Stimulated activated CD4-positive, alpha-beta T cell treated with anti-CD3 and anti-CD28 coated beads, Interleukin-1b, Interleukin-23, amount 100 ng/mL, for 24 hours (primary cell): ENCODE measurements around the gene SGO2.
"Not testable (repeated sequence)": the region's sequence is repeated elsewhere in the genome, so short reads cannot be mapped to it uniquely, and the experiment has no call there.

Experiments used
- DNase-seq, 4 experiments: peaks; one replicate each; pipeline ENCODE4 v3.0.0-alpha.2; 2020; ENCODE audit warnings: low read depth in 4 of 4, low spot score in 1 of 4

SGO2 gene

DNA sequence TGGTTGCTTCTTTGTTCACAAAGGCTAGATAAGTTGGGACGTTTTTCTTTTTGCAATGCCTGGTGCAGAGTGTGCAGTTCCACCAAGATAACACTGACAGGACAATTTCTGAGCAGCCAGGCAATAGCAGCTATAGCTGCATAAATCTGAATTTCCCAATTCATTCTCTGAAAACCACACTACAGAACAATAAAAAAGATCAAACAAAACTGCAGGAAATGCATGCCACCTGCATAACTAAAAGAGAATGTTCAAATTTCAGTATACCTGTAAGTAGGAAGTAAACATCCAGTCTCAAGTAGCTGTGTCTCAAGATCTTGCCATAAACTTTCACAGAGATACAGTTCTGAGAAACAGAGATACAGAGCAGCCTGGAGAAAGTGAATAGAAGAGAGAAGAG is 10.9 kb upstream of the SGO2 start:
- no peak for DNase-seq

DNA sequence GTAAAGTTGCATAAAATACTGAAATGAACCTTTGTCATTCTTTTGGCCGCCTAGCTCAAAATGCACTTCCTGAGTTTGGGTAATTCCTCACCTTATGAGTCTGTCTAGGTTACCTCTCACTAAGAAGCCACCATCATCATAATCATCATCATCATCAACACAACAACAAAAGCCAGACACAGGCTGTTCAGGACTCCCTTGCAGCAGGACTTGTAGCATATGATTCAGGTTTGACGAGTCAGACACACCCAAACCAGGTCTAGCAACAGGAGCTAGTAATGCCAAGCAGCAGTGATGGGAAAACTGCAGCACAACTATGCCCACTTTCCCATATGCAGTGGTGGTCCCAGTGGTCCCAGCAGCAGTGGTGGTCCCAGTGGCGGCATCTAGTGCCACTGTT is 2.8 kb upstream of the SGO2 start:
- DNase-seq: no peak

DNA sequence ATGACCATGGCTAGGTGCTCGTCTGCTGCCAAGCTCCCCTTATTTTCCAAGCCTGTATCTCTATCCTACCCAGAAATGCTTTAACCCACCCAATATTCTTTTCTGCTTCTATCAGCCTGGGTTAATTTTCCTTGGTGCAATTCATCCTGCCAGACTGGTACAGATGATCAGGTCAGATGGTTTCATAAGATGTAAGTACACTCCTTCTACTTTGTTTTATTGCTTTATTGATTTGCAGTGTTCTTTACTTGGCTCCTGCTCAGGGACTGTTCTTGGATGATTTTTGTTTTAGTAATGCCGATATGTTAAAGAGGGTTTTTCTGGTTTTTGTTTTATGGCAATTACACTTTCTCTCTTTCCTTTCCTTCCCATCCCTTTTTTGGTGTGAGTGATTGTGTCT is 2.4 kb upstream of the SGO2 start:
- no peak for DNase-seq

DNA sequence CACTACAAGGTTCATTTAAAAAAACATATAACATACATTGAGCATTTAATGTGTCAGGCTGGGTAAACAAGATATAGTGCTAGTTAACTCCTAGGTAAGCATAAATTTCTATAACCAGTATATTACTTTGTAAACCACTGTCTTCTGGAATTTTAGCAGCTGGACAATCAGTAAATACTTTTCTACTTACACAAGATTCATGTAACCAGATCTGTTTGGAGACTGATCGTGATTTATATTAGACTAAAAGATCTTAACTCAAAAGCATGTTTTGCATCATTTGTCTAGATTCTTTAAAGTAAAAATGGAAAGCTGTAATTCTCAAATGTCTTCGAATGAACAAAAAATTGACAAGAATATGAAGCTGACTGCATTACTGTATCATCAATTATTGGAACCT is 941 bp upstream of the SGO2 start:
- no peak for DNase-seq

DNA sequence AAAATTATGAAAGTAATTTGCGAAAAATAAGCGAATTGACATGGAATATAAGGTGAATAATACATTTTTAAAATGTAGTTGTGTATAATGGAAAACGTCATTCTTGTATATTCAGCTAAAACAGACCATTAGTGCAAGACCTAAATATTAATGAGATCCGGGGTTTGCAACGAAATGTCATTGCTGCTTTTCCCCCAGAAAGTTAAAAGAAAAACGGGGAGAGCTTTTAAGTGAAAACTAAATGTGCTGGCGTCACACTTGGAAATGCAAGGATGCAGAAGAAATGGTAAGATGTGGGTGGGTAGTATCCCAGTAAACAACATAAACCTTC is 491 bp upstream of the SGO2 start:
- no peak for DNase-seq

DNA sequence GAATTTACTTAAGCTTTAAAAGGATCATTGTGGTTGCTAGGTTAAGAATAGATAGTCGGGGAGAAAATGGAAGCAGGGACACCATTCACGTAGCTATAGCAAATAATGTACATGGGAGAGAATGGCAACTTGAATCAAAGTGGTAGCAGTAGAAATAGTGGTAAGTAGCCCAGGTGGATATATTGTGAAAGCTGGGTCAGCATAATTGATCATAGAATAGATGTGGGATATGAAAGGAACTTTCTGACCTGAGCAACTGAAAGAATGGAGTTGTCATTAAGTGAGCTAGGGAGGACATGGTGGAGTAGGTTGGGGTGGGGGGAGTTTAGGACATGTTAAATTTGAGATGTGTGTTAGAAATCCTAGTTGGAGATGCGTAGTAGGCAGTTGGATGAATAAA is 2.2 kb downstream of the SGO2 start:
- no peak for DNase-seq

DNA sequence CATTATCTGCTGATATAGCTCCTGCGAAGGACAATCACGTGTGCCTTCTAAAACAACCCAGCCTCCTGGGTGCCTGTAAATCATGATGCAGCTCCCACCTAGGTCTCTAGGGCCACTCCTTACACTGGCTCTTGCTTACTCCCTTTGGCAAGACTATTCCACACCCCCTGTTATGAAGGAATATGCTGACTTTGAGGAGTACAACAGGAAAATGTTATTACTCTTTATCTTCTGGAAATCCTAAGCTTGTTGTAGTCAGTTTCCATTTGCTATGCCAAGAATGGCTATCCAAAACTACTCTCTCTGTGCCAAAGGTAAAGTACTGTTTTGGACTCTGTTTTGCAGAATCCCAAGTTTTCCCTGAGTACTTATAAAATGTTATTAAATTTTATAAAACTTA is 7.7 kb downstream of the SGO2 start:
- no peak for DNase-seq

DNA sequence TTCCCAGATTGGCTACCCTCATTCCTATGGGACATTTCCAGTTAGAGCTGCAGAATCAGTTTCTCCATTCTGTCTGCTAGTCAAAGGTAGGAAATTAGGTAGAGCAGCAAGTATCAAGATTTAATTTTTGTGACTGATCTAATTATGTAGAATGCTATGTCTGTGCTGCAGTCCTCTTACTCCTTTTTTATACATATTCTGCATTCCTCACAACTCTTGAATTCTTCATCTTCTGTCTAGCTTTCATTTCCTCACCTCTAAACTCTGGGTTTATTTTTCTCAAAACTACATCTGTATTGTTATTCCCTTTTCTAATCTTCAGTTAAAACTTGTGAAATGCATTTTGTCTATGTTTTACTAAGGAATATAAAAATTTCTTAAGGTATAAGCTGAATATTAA is 8.6 kb downstream of the SGO2 start:
- DNase-seq: no peak

DNA sequence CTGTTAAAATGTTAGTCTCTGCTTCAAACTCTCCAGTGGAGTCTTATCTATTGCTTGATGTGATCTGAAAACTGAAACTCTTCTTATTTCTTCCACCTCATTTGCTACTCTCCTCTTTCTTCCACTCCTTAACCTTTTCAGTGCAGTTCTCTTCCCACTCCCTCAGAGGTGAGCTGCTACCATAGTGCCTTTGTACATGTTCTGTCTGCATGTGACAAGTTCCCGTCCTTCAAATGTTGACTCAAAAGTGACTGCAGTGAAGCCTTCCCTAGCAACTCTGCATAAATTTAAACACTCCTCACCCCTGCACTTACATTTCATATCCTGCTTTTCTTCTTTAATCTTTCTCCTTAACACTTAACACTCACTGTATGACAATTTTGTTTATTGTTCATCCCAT is 12.1 kb downstream of the SGO2 start:
- no peak for DNase-seq

DNA sequence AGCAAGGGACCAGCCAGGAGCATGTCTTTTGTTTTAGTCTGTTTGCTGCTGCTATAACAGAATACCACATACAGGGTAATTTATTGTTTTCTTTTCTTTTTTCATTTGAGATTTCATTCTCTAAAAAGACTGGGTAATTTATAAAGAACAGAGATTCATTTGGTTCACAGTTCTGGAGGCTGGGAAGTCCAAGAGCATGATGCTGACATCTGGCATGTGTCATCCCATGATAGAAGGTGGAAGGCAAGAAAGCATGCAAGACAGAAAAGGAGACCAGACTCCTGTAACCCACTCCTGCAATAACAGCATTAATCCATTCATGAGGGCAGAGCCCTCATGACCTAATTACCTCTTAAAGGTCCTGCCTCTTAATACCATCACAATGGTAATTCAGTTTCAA is 14.8 kb downstream of the SGO2 start:
- no peak for DNase-seq

DNA sequence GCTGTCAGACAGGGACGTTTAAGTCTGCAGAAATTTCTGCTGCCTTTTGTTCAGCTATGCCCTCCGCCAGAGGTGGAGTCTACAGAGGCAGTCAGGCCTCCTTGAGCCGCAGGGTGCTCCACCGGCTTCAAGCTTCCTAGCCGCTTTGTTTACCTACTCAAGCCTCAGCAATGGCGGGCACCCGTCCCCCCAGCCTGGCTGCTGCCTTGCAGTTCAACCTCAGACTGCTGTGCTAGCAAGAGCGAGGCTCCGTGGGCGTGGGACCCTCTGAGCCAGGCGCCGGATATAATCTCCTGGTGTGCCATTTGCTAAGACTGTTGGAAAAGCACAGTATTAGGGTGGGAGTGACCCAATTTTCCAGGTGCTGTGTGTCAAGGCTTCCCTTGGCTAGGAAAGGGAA is 40.6 kb downstream of the SGO2 start:
- DNase-seq: not testable (repeated sequence)

DNA sequence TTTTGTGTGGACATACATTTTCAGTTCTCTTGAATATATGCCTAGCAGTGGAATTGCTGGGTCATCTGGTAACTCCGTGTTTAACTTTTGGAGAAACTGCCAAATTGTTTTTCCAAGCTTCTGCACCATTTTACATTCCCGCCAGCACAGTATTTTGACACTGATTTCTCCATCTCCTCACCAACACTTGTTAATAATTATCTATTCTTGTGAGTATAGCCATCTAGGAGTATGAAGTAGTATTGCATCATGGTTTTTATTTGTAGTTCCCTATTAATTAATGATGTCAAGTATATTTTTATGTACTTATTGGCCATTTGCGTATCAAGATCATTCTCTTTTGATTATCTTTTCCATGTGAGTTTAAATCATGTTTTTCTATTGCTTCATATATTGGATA is 41.9 kb downstream of the SGO2 start:
- no peak for DNase-seq

DNA sequence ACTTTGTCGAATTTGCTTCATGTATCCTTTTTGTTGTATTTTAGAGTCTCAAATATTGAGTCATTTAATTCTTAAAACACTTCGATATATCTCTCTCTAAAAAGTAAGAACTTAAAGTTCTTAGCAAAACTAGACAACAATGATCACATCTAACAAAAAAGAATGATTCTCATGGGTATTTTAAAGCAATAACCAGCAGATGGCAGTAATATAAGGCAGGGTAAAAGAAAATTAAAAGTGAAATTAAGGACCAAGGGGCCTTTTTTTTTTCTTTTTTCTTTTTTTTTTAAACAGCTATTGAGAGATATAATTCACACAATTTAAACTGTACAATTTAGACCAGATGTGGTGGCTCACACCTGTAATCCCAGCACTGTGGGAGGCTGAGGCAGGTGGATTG is 50.0 kb downstream of the SGO2 start:
- DNase-seq: no peak

DNA sequence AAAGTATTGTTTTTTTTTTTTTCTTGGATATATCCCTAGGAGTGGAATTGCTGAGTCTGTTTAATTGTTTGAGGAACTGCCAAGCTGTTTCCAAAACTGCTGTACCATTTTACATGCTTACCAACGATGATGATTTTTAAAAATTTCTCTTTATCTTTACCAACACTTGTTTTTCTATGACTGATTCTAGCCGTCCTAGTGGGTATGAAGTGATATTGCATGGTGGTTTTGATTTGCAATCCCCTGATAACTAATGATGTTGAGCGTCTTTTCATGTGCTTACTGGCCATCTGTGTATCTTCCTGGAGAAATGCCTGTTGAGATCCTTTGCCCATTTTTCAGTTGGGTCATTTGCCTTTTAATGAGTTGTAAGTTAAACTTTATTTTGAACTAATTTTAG is 51.0 kb downstream of the SGO2 start:
- DNase-seq: no peak

DNA sequence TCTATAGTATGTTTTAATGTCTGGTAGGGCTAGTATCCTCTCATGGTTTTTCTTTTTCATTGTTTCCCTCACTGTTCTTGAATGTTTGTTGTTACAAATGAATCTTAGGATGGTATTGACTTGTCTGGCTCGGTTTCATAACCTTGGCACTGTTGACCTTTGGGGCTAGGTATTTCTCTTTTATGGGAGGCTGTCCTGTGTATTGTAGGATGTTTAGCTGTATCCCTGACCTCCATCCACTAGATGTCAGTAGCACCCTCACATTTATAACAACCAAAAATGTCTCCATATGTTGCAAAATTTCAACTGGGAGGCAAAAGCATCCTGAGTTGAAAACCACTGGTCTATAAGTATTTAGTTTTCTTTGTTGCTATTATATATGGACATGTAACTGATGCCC is 52.8 kb downstream of the SGO2 start:
- no peak for DNase-seq

DNA sequence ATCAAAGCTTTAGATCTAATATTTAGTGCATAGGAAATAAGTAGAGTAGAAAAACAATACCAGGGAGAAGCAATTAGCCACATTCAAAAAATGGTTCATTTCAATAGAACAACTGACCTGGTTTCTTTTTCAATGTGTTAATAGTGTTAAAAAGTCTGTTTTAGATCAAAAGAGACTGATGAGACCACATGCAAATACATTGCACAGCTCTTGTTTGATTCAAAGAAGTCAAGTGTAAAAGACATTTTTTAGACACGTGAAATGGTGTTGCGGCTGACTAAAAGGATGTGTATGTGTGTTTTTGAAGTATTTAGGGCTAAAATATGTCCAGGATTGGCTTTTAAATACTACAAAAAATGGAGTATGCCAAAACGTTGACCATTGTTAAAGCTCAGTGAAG is 58.6 kb downstream of the SGO2 start:
- DNase-seq: no peak

DNA sequence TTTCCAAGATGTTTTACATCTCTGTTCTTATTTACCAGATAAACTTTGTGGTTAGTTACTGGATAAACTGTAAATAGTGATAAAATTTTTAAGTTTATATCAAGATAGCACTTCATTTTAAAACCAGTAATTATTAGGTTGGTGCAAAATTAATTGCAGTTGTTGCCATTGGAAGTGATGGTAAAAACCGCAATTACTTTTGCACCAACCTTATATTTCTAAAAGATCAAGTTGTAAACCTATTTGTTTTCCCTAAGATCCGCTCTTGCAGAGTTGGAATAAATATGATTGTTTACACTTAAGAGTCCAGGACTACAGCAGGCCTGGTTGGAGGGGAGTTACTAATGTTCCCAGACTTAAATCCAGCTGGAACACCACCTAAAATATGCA is 59.3 kb downstream of the SGO2 start:
- DNase-seq: no peak

DNA sequence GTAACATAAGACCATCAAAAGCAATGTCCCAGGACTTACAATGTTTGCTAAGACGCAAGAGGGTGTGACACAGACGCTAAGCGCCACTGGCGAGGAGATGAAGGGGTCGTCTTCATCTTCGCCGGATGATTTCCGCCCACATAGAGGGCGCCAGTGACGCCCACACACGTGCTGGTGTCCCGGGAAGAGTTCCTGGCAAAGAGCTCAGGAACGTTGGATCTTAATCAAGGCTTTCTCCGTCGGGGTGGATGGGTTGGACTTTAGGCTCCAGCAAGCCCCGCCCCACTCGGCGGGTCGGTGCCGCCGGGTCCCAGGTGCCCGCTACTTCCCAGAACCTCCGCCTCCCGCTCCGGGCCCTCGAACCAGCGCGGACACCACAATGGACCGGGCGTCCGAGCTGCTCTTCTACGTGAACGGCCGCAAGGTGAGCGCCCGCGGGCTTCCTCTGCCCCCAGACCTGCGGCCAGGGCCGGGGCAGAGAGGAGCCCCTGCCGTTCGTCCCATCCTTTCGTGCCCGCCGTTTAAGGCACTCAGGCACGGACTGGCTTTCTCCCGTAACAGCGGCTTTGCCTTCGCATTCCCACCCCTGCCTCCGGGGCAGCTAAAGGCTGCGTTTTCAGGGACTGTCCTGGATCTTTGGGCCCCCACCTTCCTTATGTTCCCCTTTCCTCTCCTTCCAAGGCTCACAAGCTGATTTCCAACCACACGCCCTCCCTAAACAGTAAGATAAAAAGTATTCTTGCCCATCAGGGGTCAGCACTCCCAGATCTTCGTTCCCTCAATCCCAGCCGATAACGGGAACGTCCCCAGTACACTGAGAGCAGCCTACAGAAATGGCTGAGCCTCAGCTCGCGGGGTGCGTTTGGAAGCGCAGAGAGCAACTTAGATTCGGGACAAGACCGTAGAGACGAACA is 60.0 kb downstream of the SGO2 start, which contains the start of gene AOX1:
Gene AOX1, plus strand, starts transcription at position 285 of the 914 bp plus-strand sequence. Its CDS starts 95 bp downstream, at position 380.
- peak in 1 of 4 experiments; percentile 4 for DNase-seq

DNA sequence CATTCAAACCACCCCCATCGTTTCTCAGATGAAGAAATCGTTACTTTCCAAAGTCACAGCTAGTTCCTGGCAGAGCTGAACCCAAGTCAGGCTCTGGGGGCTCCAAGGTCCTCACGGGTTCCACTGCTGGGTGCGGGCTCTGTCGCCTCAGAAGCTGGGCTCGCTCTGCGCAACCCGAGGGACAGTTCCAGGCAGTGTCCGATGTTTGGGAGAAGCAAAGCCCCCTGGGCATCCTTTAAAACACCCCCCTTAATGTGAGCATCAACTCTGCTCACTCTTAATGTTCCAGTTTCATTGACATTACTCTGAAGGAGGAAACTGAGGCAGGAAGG is 60.6 kb downstream of the SGO2 start:
- no peak for DNase-seq

DNA sequence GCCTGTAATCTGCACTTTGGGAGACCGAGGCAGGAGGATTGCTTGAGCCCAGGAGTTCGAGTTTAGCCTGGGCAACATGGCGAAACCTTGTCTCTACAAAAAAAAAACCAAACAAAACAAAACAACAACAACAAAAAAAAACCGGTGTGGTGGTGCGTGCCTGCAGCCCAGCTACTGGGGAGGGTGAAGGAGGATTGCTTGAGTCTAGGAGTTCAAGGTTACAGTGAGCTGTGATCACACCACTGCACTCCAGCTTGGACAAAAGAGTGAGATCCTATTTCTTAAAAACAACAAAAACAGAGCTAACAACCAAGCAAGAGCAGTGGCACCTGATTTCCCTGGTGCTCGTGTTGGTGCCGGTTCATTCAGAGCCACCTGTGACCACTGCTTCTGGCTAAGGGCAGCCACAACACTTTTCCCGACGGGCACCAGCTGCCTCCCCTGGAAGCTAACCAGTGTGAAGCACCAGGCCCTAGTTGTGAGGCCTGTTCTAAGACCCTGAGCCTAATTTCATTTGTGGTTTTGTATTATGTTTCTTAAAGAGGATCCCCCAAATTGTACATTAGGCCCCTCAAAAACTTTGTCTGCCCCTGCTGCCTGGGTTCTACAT is 61.1 kb downstream of the SGO2 start:
- DNase-seq: no peak

DNA sequence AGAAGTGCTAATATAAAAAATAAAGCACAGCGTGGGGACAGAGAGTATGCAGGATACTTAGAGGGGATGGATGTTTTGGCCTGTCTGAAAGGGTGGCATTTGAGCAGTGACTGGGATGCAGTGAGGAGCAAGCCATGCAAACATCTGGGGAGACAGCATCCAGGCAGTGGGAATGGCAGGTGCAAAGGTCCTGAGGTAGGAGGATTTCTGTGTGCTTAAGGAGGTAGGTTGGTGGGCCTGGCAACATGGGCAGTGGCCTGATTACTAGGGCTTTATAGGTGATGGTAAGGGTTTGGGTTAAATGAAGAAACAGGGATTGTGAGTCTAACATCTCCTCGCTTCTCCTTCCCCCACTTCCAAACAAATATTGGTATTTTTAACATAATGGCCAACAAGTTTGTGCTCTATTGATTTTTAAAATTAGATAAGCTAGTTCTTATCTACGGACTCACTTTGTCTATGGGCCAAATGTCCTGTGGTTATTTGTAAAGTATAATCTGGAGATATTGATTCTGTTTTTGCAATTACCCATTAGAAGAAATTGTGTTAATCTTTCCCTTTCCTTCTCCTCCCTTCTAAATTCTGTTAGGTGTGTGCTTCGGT is 62.2 kb downstream of the SGO2 start:
- no peak for DNase-seq

DNA sequence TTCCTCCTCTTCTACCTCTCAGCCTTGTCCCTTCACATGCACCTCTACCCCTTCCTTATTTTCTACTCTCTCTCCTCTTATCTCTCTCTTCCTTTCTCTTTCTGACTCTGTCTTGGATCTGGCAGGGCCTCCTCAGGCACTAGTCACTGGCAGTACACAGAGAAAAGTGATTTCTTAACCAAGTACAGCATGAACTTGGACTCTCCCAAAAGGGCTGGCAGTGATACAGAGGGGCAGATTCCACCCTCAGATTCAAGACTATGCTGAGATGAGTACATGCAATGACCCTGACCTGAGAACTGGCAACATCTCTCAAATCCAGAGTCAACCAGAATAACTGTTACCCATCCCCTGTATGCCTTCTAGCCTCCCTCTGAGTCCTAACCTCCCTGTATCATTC is 64.1 kb downstream of the SGO2 start:
- no peak for DNase-seq

DNA sequence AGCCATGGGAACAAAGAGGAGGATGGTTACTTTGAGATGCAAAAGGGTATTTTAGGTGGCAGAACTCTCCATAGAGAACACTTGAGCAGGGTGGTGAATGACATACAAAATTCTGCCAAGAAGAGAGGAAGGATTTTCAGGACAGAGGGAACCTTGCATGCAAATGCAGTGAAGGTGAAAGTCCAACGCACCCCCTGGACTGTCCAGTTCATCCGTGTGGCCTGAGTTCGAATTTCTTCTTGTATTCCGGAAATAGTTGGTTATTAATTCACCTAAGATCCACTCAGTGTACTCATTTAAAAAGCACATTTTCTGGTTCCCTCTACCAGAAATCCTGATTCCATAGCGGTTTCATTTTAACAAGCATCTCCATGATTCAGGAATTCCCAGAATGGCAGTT is 65.3 kb downstream of the SGO2 start:
- DNase-seq: no peak
